Raji (cell line): ENCODE data around the gene CLDN5.

ENCODE experiments used
- POLR2A ChIP-seq: IDR thresholded peaks from 2 replicates; pipeline ENCODE4 v1.6.1; 2011; ENCODE audit warnings: low read depth, low read length, control low read depth; ENCODE audit not compliant: insufficient read depth

Gene CLDN5

DNA sequence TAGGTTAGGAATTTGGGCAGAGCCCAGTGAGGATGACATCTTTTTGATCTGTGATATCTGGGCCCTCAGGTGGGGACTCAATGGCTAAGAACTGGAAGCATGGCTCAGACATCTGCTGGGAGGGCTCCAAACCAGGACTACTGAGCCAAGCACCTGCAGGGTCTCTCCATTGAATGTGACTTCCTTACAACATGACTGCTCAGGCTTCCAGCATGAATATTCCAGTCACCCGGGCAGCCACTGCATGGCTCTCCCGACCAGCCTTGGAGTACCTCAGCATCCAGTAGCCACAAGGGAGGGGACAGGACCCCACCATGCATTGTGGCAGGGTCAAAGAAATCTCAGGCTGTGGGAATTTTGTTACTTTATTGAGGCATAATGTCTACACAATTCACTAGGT is 35.9 kb downstream of the CLDN5 start:
- TF ChIP-seq POLR2A: no peak

DNA sequence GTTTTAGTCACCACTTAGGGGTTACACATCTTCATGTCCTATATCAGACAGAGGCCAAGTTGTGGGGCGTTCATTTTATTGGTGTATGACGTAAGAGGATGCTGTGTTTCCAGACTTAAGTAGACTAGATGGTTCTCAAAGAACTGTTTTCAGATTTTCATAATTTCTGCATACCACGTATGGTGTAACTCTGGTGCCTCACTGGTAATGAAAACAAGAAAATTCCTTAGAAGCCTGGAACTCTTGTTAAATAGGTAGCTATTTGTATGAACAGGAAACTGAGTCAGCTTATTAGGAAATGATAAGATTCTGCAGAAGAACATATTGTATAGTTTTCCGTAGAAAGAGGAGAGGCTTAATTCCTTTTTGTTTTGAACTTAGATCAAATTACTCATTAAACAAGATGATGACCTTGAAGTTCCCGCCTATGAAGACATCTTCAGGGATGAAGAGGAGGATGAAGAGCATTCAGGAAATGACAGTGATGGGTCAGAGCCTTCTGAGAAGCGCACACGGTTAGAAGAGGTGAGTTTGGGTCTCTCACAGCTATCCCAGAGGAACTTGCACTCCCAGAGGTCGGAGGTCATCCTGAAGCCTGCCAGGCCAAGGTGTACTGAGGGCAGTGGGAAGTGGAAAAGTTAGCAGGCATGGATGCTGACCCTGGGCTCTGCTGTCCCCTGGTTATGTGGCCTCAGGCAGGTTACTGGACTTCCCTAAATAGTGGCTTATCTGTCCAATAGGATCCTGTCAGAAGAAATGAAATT is 40.5 kb downstream of the CLDN5 start:
- no peak for TF ChIP-seq POLR2A

DNA sequence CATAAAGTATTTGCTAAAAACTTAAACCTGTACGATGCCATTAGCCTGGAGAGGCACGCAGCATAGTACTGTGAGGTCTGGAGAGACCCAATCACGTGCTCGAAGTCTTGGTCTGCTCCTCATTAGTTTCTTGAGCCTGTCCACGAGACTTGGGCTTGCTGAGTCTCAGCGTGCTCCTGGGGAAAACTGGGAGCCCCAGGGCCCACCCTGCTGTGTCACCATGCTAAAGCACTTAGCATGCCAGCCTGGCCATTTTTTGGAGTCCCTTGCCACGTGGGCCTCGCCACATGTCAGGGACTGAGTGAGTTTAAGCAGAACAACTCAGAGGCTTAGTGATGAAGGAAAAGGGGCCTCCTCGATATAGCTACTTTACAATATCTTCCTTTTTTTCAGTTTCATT is 41.9 kb downstream of the CLDN5 start:
- TF ChIP-seq POLR2A: no peak

DNA sequence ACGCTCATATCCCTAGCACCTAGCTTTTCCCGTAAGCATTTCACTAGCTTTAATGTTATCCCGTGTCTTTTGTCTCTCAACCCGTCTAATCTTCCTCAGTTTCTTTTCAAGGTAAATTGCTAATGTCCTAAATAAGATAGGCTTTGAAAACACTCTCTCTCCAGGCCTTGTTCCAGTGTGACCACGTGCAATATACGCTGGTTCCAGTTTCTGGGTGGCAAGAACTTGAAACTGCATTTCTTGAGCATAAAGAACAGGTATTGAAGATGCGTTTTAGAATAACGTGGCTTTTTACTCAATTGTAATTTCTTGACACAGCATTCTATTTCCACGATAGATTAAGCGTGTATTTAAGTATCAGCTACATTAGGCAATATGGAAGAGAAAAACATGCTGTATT is 43.4 kb downstream of the CLDN5 start:
- no peak for TF ChIP-seq POLR2A

DNA sequence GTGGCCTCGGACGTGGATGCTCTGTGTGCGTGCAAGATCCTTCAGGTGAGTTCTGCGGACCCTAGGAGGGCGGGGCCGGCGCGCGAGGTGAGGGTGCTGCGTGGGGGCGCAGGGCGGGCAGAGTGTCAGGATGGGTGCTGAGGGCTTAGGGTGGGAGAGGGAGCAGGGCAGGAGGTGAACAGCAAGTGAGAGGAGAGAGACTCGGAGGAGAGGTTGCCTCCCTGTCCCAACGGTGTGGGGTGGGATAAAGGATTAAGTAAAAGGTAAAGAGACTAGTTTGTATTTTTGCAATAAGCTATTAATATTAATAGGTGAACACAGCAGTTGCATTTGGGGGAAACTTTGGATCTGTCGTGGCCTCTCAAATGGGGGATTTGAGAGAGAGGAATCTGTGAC is 44.0 kb downstream of the CLDN5 start:
- TF ChIP-seq POLR2A: no peak

DNA sequence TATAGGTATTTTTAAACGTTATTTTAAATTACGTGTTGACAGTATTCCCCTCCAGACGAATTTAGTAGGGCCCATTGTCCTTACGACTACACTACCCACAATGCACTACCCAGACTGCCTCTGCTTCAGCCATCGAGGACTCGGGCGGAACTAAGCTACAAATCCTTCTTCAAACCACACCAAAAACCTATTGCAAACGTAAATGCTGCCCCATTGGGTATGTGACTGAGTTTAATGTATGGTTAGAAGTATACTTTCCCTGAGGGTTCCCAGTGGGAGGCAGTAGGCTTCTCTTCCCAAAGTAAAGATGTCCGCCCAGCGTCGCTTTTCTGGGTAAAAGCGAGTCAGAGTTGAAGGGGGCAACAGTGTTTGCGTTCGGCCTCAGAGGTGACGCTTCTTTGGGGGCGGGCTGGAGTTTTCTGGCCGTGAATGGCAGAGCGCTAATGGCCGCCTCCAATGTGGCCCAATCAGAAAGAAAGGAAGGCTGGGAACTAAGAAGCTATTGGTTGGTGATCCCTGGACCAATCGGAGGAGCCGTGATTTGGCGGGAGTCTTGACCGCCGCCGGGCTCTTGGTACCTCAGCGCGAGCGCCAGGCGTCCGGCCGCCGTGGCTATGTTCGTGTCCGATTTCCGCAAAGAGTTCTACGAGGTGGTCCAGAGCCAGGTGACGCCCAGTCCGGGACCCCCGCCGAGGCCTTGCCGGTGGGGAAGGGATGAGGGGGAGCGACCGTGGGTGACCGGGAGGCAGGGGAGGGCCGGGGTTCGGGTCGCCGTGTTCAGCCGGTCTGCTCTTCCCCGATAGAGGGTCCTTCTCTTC is 44.6 kb downstream of the CLDN5 start, which contains the start of gene CDC45:
CDC45 (plus strand) TSS at position 566 of the 818 bp plus-strand sequence; CDS start at position 615, 49 bp downstream.
- TF ChIP-seq POLR2A: peak; percentile 76

DNA sequence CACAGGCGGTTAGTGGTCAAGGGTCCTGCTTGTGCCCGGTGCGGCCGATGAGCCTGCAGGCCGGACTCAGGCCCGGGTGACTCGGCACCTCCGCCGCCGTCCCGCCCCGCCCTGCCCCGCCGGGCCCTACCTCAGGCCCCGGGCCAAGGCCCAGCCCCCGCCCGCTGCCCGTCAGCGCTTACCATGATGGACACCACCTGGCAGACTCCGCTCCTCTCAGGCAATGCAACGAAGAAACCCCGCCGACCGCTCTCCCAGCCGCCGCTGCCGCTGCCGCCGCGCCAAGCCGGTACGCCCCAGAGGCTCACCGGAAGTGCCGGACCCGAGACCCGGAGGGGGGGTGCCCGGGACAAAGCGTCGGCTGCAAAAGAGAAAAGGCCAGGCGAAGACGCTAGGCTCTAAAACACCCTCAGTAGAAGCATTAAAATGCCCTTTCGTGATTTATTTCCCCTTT is 45.3 kb downstream of the CLDN5 start, which contains the start of gene UFD1:
UFD1 (minus strand) TSS at position 293 of the 454 bp plus-strand sequence; CDS start at position 185, 108 bp downstream.
- TF ChIP-seq POLR2A: peak; percentile 52

DNA sequence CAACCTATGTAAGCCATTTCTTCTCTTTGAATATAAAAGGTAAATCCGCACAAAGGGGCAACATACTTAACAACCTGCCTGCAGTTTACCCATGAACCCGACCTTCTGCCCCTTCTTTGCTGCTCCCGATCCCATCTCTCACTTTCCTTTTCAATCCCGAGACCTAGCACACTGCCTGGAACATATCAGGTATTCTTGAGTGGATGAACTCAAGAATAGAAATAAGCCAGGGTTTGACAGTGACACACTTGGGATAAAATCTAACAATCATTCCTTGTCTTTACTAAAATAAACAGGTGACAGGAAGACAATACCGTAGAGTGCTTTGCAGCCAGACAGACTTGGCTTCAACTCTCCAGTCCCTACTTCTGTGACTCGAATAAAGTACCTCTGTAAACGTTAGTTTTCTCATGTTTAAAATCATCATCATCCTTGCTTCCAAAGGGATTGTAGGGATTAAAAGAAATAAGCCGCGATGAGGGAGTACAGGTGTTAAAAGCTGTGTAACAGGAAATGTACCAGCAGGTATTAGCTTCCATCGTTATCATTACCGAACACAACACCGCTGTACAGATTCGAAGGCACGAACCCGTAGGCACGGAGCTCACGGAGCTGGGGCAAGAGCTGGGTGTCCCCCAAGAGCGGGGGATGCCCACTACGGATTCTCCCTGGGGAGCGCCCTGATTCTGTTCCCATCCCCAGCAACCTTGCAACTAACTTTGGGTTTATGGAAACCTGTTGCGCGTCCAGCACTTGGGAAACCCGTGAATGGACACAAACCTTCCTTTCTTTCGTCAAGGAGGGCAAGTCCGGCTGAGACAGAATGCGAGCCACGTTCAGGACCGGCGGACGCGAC is 45.9 kb downstream of the CLDN5 start:
- TF ChIP-seq POLR2A: no peak

DNA sequence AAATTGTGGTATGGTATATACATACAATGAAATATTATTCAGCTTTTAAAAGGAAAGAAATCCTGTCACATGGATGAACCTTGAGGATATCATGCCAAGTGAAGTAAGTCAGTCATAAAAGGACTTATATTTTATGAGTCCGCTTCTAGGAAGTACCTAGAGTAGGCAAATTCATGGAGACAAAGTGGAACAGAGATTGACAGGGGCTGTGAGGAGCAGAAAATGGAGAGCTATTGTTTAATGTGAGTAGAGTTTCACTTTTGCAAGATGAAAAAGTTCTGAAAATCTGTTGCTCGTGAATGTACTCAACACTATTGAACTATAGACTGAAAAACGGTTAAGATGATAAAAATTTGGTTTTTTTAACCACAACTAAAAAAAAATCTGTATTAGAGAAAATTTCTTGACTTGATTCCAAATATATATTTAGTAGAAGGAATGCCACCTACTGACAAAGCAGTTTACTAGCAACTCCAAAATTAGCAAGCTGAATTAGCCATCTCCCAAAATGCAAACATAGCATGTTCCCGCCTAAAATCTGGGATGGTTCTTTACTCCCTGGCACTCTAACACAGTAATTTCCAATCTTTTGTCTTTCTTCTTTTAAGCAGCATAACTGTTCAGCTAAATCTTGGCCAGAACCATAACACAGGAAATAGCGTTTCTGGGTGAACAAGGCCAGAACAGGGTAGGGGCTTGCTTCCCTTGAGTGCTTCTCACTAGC is 46.7 kb downstream of the CLDN5 start:
- TF ChIP-seq POLR2A: no peak

DNA sequence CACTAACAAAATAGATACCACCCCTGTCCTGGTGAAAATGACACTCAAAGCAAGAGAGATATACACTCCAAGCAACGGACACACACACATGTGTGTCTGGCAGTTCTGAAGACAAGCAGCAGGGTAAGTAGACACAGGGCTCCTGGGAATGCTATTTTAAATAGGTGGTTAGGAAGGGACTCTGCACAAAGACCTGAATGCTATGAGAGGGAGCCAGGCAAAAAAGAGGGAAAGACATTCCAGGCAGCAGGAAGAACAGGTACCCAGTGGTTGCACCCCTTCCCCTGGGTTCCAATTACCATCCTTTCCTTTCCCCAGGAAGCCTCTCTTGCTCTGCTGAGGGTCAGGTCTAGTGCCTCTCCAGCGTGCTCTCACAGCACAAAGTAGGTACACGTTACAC is 48.2 kb downstream of the CLDN5 start:
- TF ChIP-seq POLR2A: no peak

DNA sequence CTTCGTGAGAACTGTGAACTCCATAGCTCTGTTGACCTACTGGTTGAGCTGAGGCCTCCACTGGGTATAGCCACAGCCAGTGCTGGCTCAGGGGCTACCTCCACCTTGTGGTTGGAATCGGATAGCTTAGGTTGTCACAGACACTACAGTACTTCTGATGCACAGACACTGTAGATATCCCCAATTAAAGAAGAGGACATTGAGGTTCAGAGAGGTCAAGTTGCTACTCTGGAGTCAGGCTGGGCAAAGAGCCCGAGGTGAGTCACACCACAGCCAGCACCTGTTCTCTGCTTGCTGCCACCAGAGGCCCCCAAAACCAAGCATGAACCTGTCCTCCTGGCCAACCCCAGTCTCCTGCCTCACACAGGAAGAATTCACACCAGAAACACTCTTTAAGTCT is 50.6 kb downstream of the CLDN5 start:
- no peak for TF ChIP-seq POLR2A
